Measurements from ENCODE around the gene CRELD1. TPM values are rescaled to one million over a fixed set of nuclear protein-coding genes. Genes with fewer than 3 reads are reported as not detected.

CRELD1 gene
- total RNA-seq, 1 experiment from 2014 or later = 18.7 TPM

DNA sequence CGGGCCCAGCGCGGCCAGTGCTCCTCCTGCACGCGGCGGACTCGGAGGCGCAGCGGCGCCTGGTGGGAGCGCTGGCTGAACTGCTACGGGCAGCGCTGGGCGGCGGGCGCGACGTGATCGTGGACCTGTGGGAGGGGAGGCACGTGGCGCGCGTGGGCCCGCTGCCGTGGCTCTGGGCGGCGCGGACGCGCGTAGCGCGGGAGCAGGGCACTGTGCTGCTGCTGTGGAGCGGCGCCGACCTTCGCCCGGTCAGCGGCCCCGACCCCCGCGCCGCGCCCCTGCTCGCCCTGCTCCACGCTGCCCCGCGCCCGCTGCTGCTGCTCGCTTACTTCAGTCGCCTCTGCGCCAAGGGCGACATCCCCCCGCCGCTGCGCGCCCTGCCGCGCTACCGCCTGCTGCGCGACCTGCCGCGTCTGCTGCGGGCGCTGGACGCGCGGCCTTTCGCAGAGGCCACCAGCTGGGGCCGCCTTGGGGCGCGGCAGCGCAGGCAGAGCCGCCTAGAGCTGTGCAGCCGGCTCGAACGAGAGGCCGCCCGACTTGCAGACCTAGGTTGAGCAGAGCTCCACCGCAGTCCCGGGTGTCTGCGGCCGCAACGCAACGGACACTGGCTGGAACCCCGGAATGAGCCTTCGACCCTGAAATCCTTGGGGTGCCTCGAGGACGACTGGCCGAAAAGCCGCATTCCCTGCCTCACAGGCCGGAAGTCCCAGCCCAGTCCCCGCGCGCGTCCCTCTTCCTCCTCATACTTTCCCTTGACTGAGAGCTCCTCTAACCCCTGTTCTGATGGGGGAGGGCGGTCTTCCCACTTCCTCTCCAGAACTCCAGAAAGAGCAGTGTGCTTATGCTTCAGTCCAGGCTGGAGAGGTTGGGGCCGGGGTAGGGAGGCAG, 18.1 kb upstream of the CRELD1 start:
- DNase-seq (ENCODE audit: low read depth, low spot score) (no peak), ATAC-seq (no peak)
- Histone ChIP-seq H3K9me2 (ENCODE audit: insufficient read depth) (no peaks in the 10 kb centered on the region), H2AFZ (ENCODE audit: low read depth, low read length, poor library complexity, severe bottlenecking) (no peak overlapping the region), H3K4me1 (ENCODE audit: control insufficient read depth in 1 of 2, insufficient read depth in 2 of 2, low read length in 2 of 2) (peaks cover 6 to 18% of the 10 kb centered on the region in 2 experiments; a peak in 3 of 4 replicates), H3K9me3 (ENCODE audit: control insufficient read depth in 1 of 2, insufficient read depth in 1 of 2, low read depth in 1 of 2, low read length in 2 of 2) (no peaks in the 10 kb centered on the region), H3K79me2 (ENCODE audit: insufficient read depth, low read length) (no peaks in the 10 kb centered on the region), H3K27ac (ENCODE audit: low read depth, low read length) (no peak overlapping the region), H3K4me2 (ENCODE audit: low read length) (no peak overlapping the region), H3K4me3 (replicated peaks in 1 of 2; ENCODE audit: low read depth in 1 of 2, low read length in 2 of 2) (no peak overlapping the region), H3K36me3 (ENCODE audit: control insufficient read depth in 1 of 2, insufficient read depth in 2 of 2, low read length in 2 of 2) (no peaks in the 10 kb centered on the region), H3K27me3 (ENCODE audit: insufficient read depth, low read length) (no peaks in the 10 kb centered on the region), H3K9ac (ENCODE audit: low read length) (no peak overlapping the region), H4K20me1 (ENCODE audit: insufficient read depth) (no peaks in the 10 kb centered on the region)
- no TSS peak for BruUV-seq (replicated peaks)
- RAD21 ChIA-PET (ENCODE audit: low non-redundant PET in 1 of 2, low total read pairs in 2 of 2, uncharacterized antibody in 2 of 2, unreplicated experiment in 2 of 2) = no interaction called here
- intact Hi-C loops (cut with micrococcal nuclease) = no loop called here
- TF ChIP-seq ELF1 (IDR thresholded peaks at IDR 0.05; ENCODE audit: borderline replicate concordance, low read depth) = no peak
- TF ChIP-seq CTCF (IDR thresholded peaks at IDR 0.05 in 2 of 3, conservative IDR thresholded peaks at IDR 0.05 in 1 of 3; ENCODE audit: borderline replicate concordance in 1 of 3, insufficient read depth in 1 of 3, low read depth in 2 of 3, low read length in 2 of 3) = no peak
- CTCF ChIA-PET = no interaction called here
- POLR2A ChIA-PET = no interaction called here

DNA sequence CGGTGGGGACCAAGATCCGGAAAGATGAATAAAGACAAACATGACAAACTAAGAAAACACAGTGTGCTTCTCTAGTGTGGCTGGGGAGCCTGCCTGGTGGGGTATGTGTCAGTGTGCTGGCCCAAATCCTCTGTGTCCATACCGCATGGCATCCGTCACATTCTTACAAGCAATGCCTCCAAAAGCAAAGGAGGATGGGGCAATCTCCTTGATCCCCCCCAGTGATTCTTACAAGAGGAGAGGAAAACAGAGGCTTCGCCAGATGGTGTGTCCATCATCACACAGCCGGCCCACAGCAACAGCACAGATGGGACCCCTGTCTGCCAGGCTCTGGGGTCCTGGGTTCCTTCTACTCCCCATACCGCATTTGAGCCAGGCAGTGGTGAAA, 17.3 kb upstream of the CRELD1 start:
- ChIA-PET CTCF (interaction anchor here (0.9 to 1.1 kb wide), 2 partner anchors 17 to 30 kb away, joined by 3 to 6 read pairs; partner anchors contain the start of gene CRELD1), POLR2A (interaction anchor here (0.8 to 1.2 kb wide), 2 partner anchors 13 to 19 kb away, joined by 3 read pairs; no protein-coding TSS in a partner anchor), RAD21 (ENCODE audit: low non-redundant PET in 1 of 2, low total read pairs in 2 of 2, uncharacterized antibody in 2 of 2, unreplicated experiment in 2 of 2) (no interaction called here)
- TF ChIP-seq POLR2AphosphoS5 (IDR thresholded peaks at IDR 0.05; ENCODE audit: low read depth, low read length) (no peak), FOSL1 (IDR thresholded peaks at IDR 0.05; ENCODE audit: low read depth) (no peak), ZFX (IDR thresholded peaks at IDR 0.05) (no peak), ZNF274 (IDR thresholded peaks at IDR 0.05; ENCODE audit: low read depth, low read length) (no peak)
- TF ChIP-seq, protein P1, sequence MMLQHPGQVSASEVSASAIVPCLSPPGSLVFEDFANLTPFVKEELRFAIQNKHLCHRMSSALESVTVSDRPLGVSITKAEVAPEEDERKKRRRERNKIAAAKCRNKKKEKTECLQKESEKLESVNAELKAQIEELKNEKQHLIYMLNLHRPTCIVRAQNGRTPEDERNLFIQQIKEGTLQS (IDR thresholded peaks at IDR 0.05) = no peak
- BruUV-seq (replicated peaks) = no TSS peak
- Histone ChIP-seq H3K36me3 (ENCODE audit: control insufficient read depth in 1 of 2, insufficient read depth in 2 of 2, low read length in 2 of 2) (no peaks in the 10 kb centered on the region), H3K9me2 (ENCODE audit: insufficient read depth) (no peaks in the 10 kb centered on the region), H3K4me2 (ENCODE audit: low read length) (peak overlapping the region; percentile 92), H3K4me1 (ENCODE audit: control insufficient read depth in 1 of 2, insufficient read depth in 2 of 2, low read length in 2 of 2) (peaks cover 6 to 18% of the 10 kb centered on the region in 2 experiments; a peak in 3 of 4 replicates), H3K27ac (ENCODE audit: low read depth, low read length) (0 out of 2 replicates have a peak overlapping the region, but pooled peaks have one; percentile 14), H4K20me1 (ENCODE audit: insufficient read depth) (no peaks in the 10 kb centered on the region), H3K4me3 (replicated peaks in 1 of 2; ENCODE audit: low read depth in 1 of 2, low read length in 2 of 2) (peak overlapping the region; percentile 50 to 63), H3K79me2 (ENCODE audit: insufficient read depth, low read length) (no peaks in the 10 kb centered on the region), H2AFZ (ENCODE audit: low read depth, low read length, poor library complexity, severe bottlenecking) (no peak overlapping the region), H3K27me3 (ENCODE audit: insufficient read depth, low read length) (no peaks in the 10 kb centered on the region), H3K9me3 (ENCODE audit: control insufficient read depth in 1 of 2, insufficient read depth in 1 of 2, low read depth in 1 of 2, low read length in 2 of 2) (no peaks in the 10 kb centered on the region), H3K9ac (ENCODE audit: low read length) (peak overlapping the region; percentile 63)
- ATAC-seq (no peak), DNase-seq (ENCODE audit: low read depth, low spot score) (no peak)
- intact Hi-C loops (cut with micrococcal nuclease) = no loop called here

Measured in HCT116 (cell line).